Measurements from ENCODE around the gene SH3GL1. TPM values are rescaled to one million over a fixed set of nuclear protein-coding genes. Genes with fewer than 3 reads are reported as not detected.

SH3GL1 gene
- total and polyA plus RNA-seq, 9 of the 15 experiments (the other 6 are each of a cell fraction or from before 2014, with no cell fraction given): 1.7 to 75.3 (median 25.7) TPM

GRCh38 chr19:4360641-4361151 is 39.7 kb downstream of the SH3GL1 start:
- DNase-seq (ENCODE audit: extremely low read depth in 1 of 4, low spot score in 3 of 4) (no peak), FAIRE-seq (no peak), ATAC-seq (no peak)
- Histone ChIP-seq H3K79me2 (ENCODE audit: control insufficient read depth, insufficient read depth, low read length) (no peaks in the 10 kb centered on the region), H2AFZ (ENCODE audit: low read depth, low read length) (no peak overlapping the region), H3K9me3 (replicated peaks; ENCODE audit: control insufficient read depth, insufficient read depth, low read depth, low read length) (no peaks in the 10 kb centered on the region), H3K4me2 (ENCODE audit: insufficient read depth, low read length) (no peak overlapping the region), H3K9ac (ENCODE audit: insufficient read depth in 1 of 2, low read depth in 2 of 2, low read length in 2 of 2) (peak overlapping the region in 1 of 2 experiments; percentile 1; a peak in 1 of 4 replicates), H4K20me1 (replicated peaks; ENCODE audit: control insufficient read depth, insufficient read depth, low read length) (0 out of 2 replicates have a peak, but pooled peaks cover 4% of the 10 kb centered on the region), H3K27me3 (ENCODE audit: control insufficient read depth in 2 of 2, insufficient read depth in 2 of 2, low read length in 2 of 2) (no peaks in the 10 kb centered on the region), H3K9me1 (ENCODE audit: control insufficient read depth, insufficient read depth, low read length) (no peaks in the 10 kb centered on the region), H3K4me1 (replicated peaks in 1 of 2; ENCODE audit: control insufficient read depth in 2 of 2, insufficient read depth in 2 of 2, low read length in 2 of 2) (peaks cover 0 to 75% of the 10 kb centered on the region in 2 experiments; a peak in 2 of 5 replicates), H3K4me3 (no peak overlapping the region), H3K27ac (ENCODE audit: extremely low read depth, low read depth, low read length) (no peak overlapping the region), H3K36me3 (ENCODE audit: control insufficient read depth, insufficient read depth, low read length) (peaks cover 78% of the 10 kb centered on the region; the same call in 2 of the 3 replicates)
- ChIA-PET CTCF (ENCODE audit: low intra/inter-chr PET ratio) (no interaction called here), POLR2A (interaction anchor here (0.6 to 4.8 kb wide), 5 partner anchors 12 to 171 kb away, joined by 3 to 29 read pairs (median 6); no protein-coding TSS in a partner anchor)
- intact Hi-C loops (cut with micrococcal nuclease): no loop called here
- TSS peak; percentile 40 for BruUV-seq (replicated peaks)
- 84% methylated on average over 11 of the region's 12 CpGs for WGBS (ENCODE audit: insufficient coverage, low coverage, missing lambda C conversion rate)
- in situ Hi-C loops (cut with MboI): no loop called here
- TF ChIP-seq POLR2A (conservative IDR thresholded peaks at IDR 0.05) (peak; percentile 50), ZFP30 (CRISPR knock-in tag; IDR thresholded peaks at IDR 0.05; ENCODE audit: borderline replicate concordance) (no peak), HSF4 (CRISPR knock-in tag; IDR thresholded peaks at IDR 0.05; ENCODE audit: borderline replicate concordance) (no peak), SAFB2 (IDR thresholded peaks at IDR 0.05; ENCODE audit: borderline replicate concordance, low read depth, low read length, severe bottlenecking) (no peak), ELF4 (CRISPR knock-in tag; IDR thresholded peaks at IDR 0.05) (no peak), KHSRP (IDR thresholded peaks at IDR 0.05) (no peak), HDGF (IDR thresholded peaks at IDR 0.05) (no peak), SUPT5H (IDR thresholded peaks at IDR 0.05) (peak; percentile 40; the same call in 1 of the 2 replicates), ZNF165 (CRISPR knock-in tag; IDR thresholded peaks at IDR 0.05; ENCODE audit: borderline replicate concordance) (no peak), ZMIZ1 (IDR thresholded peaks at IDR 0.05; ENCODE audit: low read depth in 2 of 2, low read length in 2 of 2) (no peak), HOMEZ (CRISPR knock-in tag; IDR thresholded peaks at IDR 0.05) (no peak), RBFOX2 (IDR thresholded peaks at IDR 0.05; ENCODE audit: low read depth, low read length) (peak; percentile 36), MAX (CRISPR knock-in tag; IDR thresholded peaks at IDR 0.05) (no peak), PTBP1 (IDR thresholded peaks at IDR 0.05; ENCODE audit: low read depth, low read length) (0 out of 2 replicates have a peak, but pooled peaks have one; percentile 34), HEY1 (CRISPR knock-in tag; IDR thresholded peaks at IDR 0.05; ENCODE audit: borderline replicate concordance) (no peak), ZNF57 (CRISPR knock-in tag; IDR thresholded peaks at IDR 0.05) (no peak)

Data from K562 (cell line).